Measurements from ENCODE around the gene PARM1. TPM values are rescaled to one million over a fixed set of nuclear protein-coding genes. Genes with fewer than 3 reads are reported as not detected.

Gene PARM1
- polyA plus RNA-seq, 1 of the 3 experiments (the other 2 are of a cell fraction) = not detected

GRCh38 chr4:75046226-75046625 lies 113.3 kb downstream of the PARM1 start:
- Histone ChIP-seq H3K9me2 (no peaks in the 10 kb centered on the region), H3K27me3 (ENCODE audit: insufficient read depth) (no peaks in the 10 kb centered on the region), H4K20me1 (ENCODE audit: insufficient read depth) (no peaks in the 10 kb centered on the region), H3K9ac (no peak overlapping the region), H3K4me1 (ENCODE audit: control insufficient read depth in 1 of 2, insufficient read depth in 2 of 2, low read depth in 1 of 2, low read length in 1 of 2) (no peaks in the 10 kb centered on the region), H3K79me2 (ENCODE audit: insufficient read depth) (no peaks in the 10 kb centered on the region), H3K4me2 (no peak overlapping the region), H3K27ac (ENCODE audit: low read depth in 2 of 2, low read length in 1 of 2) (no peak overlapping the region), H2AFZ (ENCODE audit: low read depth) (no peak overlapping the region), H3F3A (replicated peaks; ENCODE audit: insufficient read depth) (no peaks in the 10 kb centered on the region), H3K4me3 (ENCODE audit: low read depth in 2 of 2, low read length in 1 of 2) (no peak overlapping the region), H3K36me3 (replicated peaks in 1 of 2; ENCODE audit: control insufficient read depth in 1 of 2, insufficient read depth in 2 of 2, low read length in 1 of 2) (no peaks in the 10 kb centered on the region), H3K9me3 (no peaks in the 10 kb centered on the region)
- POLR2A ChIA-PET = no interaction called here
- CTCF ChIA-PET = no interaction called here
- TF ChIP-seq REST (IDR thresholded peaks at IDR 0.05; ENCODE audit: low read depth, low read length) = no peak
- TF ChIP-seq TCF12 (IDR thresholded peaks at IDR 0.05) = no peak
- TF ChIP-seq RXRA (IDR thresholded peaks at IDR 0.05; ENCODE audit: borderline replicate concordance, low read depth) = no peak
- TF ChIP-seq RAD21 (IDR thresholded peaks at IDR 0.05; ENCODE audit: low read length) = no peak
- no peak for TF ChIP-seq FOXJ3 (CRISPR knock-in tag; IDR thresholded peaks at IDR 0.05)
- TF ChIP-seq, protein P1, sequence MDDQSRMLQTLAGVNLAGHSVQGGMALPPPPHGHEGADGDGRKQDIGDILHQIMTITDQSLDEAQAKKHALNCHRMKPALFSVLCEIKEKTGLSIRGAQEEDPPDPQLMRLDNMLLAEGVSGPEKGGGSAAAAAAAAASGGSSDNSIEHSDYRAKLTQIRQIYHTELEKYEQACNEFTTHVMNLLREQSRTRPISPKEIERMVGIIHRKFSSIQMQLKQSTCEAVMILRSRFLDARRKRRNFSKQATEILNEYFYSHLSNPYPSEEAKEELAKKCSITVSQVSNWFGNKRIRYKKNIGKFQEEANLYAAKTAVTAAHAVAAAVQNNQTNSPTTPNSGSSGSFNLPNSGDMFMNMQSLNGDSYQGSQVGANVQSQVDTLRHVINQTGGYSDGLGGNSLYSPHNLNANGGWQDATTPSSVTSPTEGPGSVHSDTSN (IDR thresholded peaks at IDR 0.05) = no peak
- no peak for TF ChIP-seq NFIC (IDR thresholded peaks at IDR 0.05; ENCODE audit: borderline replicate concordance)
- no peak for TF ChIP-seq CHD2 (IDR thresholded peaks at IDR 0.05; ENCODE audit: low read length, partially characterized antibody)
- TF ChIP-seq, protein P2, sequence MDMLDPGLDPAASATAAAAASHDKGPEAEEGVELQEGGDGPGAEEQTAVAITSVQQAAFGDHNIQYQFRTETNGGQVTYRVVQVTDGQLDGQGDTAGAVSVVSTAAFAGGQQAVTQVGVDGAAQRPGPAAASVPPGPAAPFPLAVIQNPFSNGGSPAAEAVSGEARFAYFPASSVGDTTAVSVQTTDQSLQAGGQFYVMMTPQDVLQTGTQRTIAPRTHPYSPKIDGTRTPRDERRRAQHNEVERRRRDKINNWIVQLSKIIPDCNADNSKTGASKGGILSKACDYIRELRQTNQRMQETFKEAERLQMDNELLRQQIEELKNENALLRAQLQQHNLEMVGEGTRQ (IDR thresholded peaks at IDR 0.05; ENCODE audit: borderline replicate concordance, low read depth, low read length) = no peak
- TF ChIP-seq MAX (IDR thresholded peaks at IDR 0.05; ENCODE audit: low read depth) = no peak
- no peak for TF ChIP-seq MEF2A (IDR thresholded peaks at IDR 0.05; ENCODE audit: borderline replicate concordance, low read depth)
- TF ChIP-seq NRF1 (IDR thresholded peaks at IDR 0.05; ENCODE audit: low read depth, low read length) = no peak
- no peak for TF ChIP-seq TEAD4 (IDR thresholded peaks at IDR 0.05; ENCODE audit: borderline replicate concordance, insufficient read depth)
- TF ChIP-seq, protein P3, sequence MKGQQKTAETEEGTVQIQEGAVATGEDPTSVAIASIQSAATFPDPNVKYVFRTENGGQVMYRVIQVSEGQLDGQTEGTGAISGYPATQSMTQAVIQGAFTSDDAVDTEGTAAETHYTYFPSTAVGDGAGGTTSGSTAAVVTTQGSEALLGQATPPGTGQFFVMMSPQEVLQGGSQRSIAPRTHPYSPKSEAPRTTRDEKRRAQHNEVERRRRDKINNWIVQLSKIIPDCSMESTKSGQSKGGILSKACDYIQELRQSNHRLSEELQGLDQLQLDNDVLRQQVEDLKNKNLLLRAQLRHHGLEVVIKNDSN (IDR thresholded peaks at IDR 0.05; ENCODE audit: borderline replicate concordance, low read depth) = no peak
- no peak for TF ChIP-seq TAF1 (IDR thresholded peaks at IDR 0.05; ENCODE audit: borderline replicate concordance, low read depth, low read length)
- no peak for TF ChIP-seq ZBTB33 (IDR thresholded peaks at IDR 0.05; ENCODE audit: borderline replicate concordance, low read depth)
- 21% methylated on average over 4 of the region's 4 CpGs for WGBS (ENCODE audit: low lambda C conversion rate)
- DNase-seq = no peak
